Measurements from ENCODE around the gene ARHGEF28. TPM values are rescaled to one million over a fixed set of nuclear protein-coding genes. Genes with fewer than 3 reads are reported as not detected.

Gene ARHGEF28
- total RNA-seq, 4 donors from 2014 or later = 8.2 to 16.5 (median 15.4) TPM

GRCh38 chr5:73596705-73597328 lies 29.2 kb upstream of the ARHGEF28 start:
- no peak for TF ChIP-seq CTCF (IDR thresholded peaks at IDR 0.05)
- ATAC-seq (ENCODE audit: low FRiP score) (no peak), DNase-seq (ENCODE audit: low spot score) (no peak)

GRCh38 chr5:73599380-73599779 lies 26.6 kb upstream of the ARHGEF28 start:
- no peak for TF ChIP-seq CTCF (IDR thresholded peaks at IDR 0.05)
- DNase-seq (ENCODE audit: low spot score) (no peak), ATAC-seq (ENCODE audit: low FRiP score) (no peak)

GRCh38 chr5:73603998-73604397 lies 22.0 kb upstream of the ARHGEF28 start:
- no peak for ATAC-seq (ENCODE audit: low FRiP score)
- no peak for DNase-seq (ENCODE audit: low spot score)
- no peak for TF ChIP-seq CTCF (IDR thresholded peaks at IDR 0.05)

GRCh38 chr5:73605223-73606087 lies 20.5 kb upstream of the ARHGEF28 start:
- ATAC-seq (ENCODE audit: low FRiP score) = no peak
- no peak for TF ChIP-seq CTCF (IDR thresholded peaks at IDR 0.05)

GRCh38 chr5:73606206-73606753 lies 19.7 kb upstream of the ARHGEF28 start:
- no peak for TF ChIP-seq CTCF (IDR thresholded peaks at IDR 0.05)
- DNase-seq (ENCODE audit: low spot score) = no peak
- no peak for ATAC-seq (ENCODE audit: low FRiP score)

More at GRCh38 chr5:73605223-73606087, 20.5 kb upstream of the ARHGEF28 start:
- DNase-seq (ENCODE audit: low spot score) = no peak

GRCh38 chr5:73607228-73607627 lies 18.8 kb upstream of the ARHGEF28 start:
- DNase-seq (ENCODE audit: low spot score) = no peak
- no peak for TF ChIP-seq CTCF (IDR thresholded peaks at IDR 0.05)

More at GRCh38 chr5:73607228-73607627, 18.8 kb upstream of the ARHGEF28 start:
- ATAC-seq (ENCODE audit: low FRiP score) = no peak

Measured in omental fat pad (tissue), 4 donors.